Gastrocnemius medialis (tissue), 4 donors: ENCODE data around the gene TLCD2.

Experiments used
- CTCF ChIP-seq, 5 experiments: fragments of 450-650 bp in 3 of 5; fragments of 200-600 bp in 2 of 5; sonication (generic) in 2 of 5; IDR thresholded peaks in 4 of 5; conservative IDR thresholded peaks in 1 of 5; 1 replicate in 4 of 5; 2 replicates in 1 of 5; pipeline ENCODE4 v1.5.1; 2016 to 2019; ENCODE audit warnings: antibody characterized with exemption in 5 of 5, mild to moderate bottlenecking in 3 of 5, moderate library complexity in 3 of 5
- POLR2A ChIP-seq, 2 donors: fragments of 450-650 bp; IDR thresholded peaks; one replicate each; pipeline ENCODE4 v1.6.1; 2017; ENCODE audit warnings: antibody characterized with exemption in 2 of 2, mild to moderate bottlenecking in 2 of 2, moderate library complexity in 2 of 2

- TF ChIP-seq CTCF (IDR thresholded peaks at IDR 0.05 in 4 of 5, conservative IDR thresholded peaks at IDR 0.05 in 1 of 5) (no peak), POLR2A (IDR thresholded peaks at IDR 0.05) (no peak)
These were observed 16.6 kb upstream of the TLCD2 start for GRCh38 chr17:1726626-1727257.
